CD4-positive, alpha-beta memory T cell (primary cell): Measurements from ENCODE around the gene ARID1B. TPM values are rescaled to one million over a fixed set of nuclear protein-coding genes. Genes with fewer than 3 reads are reported as not detected.

Experiments used
- CTCF ChIA-PET: fragments of 350-600 bp; sonication (Branson Sonifier 250); formaldehyde crosslinking; loops from one replicate; lab custom pipeline; 2021; ENCODE audit warnings: inconsistent platforms; ENCODE audit not compliant: partially characterized antibody; lab: Charles Lee
- POLR2A ChIA-PET: fragments of 350-600 bp; sonication (Branson Sonifier 250); formaldehyde crosslinking; loops from one replicate; lab custom pipeline; 2021; ENCODE audit not compliant: partially characterized antibody; lab: Charles Lee
- DNase-seq, 5 donors: peaks; one replicate each; pipeline versions ENCODE4 v3.0.0 to v3.0.0-alpha.2; 2020 to 2022; ENCODE audit warnings: mixed read lengths in 1 of 5
- H3K27ac ChIP-seq: one replicate; pipeline ENCODE4 v1.7.0; 2013; ENCODE audit warnings: low read depth, low read length
- H3K27me3 ChIP-seq: 2 replicates; pipeline ENCODE4 v1.7.0; 2013; ENCODE audit warnings: mild to moderate bottlenecking, low read length, moderate library complexity; ENCODE audit not compliant: insufficient read depth
- H3K36me3 ChIP-seq: 2 replicates; pipeline ENCODE4 v1.7.0; 2013; ENCODE audit warnings: mild to moderate bottlenecking, low read length, moderate library complexity; ENCODE audit not compliant: insufficient read depth
- H3K4me1 ChIP-seq: 2 replicates; pipeline ENCODE4 v1.7.0; 2013; ENCODE audit warnings: mild to moderate bottlenecking, low read length, moderate library complexity; ENCODE audit not compliant: insufficient read depth
- H3K4me3 ChIP-seq, 2 donors: one replicate each; pipeline ENCODE4 v1.7.0; 2013; ENCODE audit warnings: low read length in 2 of 2, mild to moderate bottlenecking in 1 of 2
- H3K9me3 ChIP-seq, 2 donors: one replicate each; pipeline ENCODE4 v1.7.0; 2013; ENCODE audit warnings: low read length in 2 of 2, control low read depth in 1 of 2; ENCODE audit not compliant: control insufficient read depth in 1 of 2
- H3K27ac Mint-ChIP-seq, 7 donors: one replicate each; pipeline ENCODE4 v1.8.0; 2020 to 2021; ENCODE audit warnings: mixed read lengths in 7 of 7, mild to moderate bottlenecking in 6 of 7, inconsistent platforms in 3 of 7, moderate library complexity in 3 of 7
- H3K27me3 Mint-ChIP-seq, 2 donors: one replicate each; pipeline ENCODE4 v1.8.0; 2020 to 2021; ENCODE audit warnings: mixed read lengths in 2 of 2
- H3K36me3 Mint-ChIP-seq, 2 donors: one replicate each; pipeline ENCODE4 v1.8.0; 2020 to 2021; ENCODE audit warnings: mixed read lengths in 2 of 2, inconsistent platforms in 1 of 2, mild to moderate bottlenecking in 1 of 2
- H3K4me1 Mint-ChIP-seq, 4 donors: one replicate each; pipeline ENCODE4 v1.8.0; 2020 to 2021; ENCODE audit warnings: mixed read lengths in 4 of 4, mild to moderate bottlenecking in 1 of 4
- H3K4me3 Mint-ChIP-seq, 8 donors: one replicate each; pipeline ENCODE4 v1.8.0; 2020 to 2021; ENCODE audit warnings: mixed read lengths in 8 of 8, mild to moderate bottlenecking in 7 of 8, moderate library complexity in 6 of 8, inconsistent platforms in 3 of 8
- H3K9me3 Mint-ChIP-seq, 8 donors: one replicate each; pipeline ENCODE4 v1.8.0; 2020 to 2021; ENCODE audit warnings: mixed read lengths in 8 of 8, mild to moderate bottlenecking in 5 of 8, inconsistent platforms in 3 of 8, moderate library complexity in 1 of 8
- intact Hi-C: fragments of 100-400 bp; cut with micrococcal nuclease; formaldehyde crosslinking; loops from one replicate; pipeline ENCODE4 v1.15.1; 2023
- polyA plus RNA-seq, 2 donors: library from polyadenylated mRNA; unstranded; fragments of 300-500 nt; fragmentation: Illumina TruSeq; gene quantifications; one replicate each; pipeline ENCODE4 v1.2.3, GENCODE V29; 2021
- total RNA-seq, 2 experiments: library from RNA; stranded (reverse); gene quantifications; one replicate each; pipeline ENCODE4 v1.2.3, GENCODE V29; 2021

The ARID1B gene
- total RNA-seq (100 to 1,000 TPM; 118 to 131 TPM), polyA plus RNA-seq (10 to 100 TPM in 1 of 2 donors, 1 to 10 TPM in 1; 5.4 to 26.5 TPM)

DNA sequence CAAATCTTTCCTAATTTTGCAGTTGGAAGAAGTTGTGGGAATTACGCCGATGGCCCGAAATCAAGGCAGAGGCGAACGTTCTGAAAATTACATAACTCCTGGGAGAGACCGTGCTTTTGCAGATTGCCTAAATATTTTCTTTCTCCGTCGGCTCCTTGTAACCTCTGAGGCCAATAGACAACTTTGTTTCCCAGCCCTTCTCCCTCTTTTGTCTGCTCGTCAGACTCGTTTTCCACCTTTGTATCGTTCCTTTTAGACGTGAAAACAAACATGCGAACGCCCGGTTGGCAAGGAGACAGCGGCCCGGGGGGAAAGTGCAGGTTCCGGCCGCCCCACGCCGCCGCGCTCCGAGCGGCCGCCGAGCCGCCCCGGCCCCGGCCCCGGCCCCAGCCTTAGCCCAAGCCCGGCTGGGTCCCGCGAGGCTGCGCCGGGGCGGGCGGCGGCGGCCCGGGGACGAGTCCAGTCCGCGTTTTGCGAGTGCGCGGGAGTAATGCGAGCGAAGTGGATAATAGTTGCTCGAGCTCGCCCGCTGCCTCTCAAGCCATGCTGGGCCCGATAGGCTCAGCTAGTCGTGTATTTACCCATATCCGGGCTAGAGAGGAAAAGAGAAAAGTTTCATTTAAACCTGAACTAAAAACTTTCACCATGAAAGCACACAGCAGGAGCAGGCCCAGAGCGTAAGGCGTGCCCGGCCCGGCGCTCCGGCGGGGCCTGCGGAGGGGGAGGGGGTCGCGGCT lies at the start of gene ARID1B:
Gene ARID1B, plus strand, starts transcription at position 539 of the 737 bp plus-strand sequence. CDS start 303 bp downstream, outside the sequence.
- H3K9me3 Mint-ChIP-seq = peaks cover 0 to 3% (median 0%) of the 10 kb centered on the region in 8 donors
- Histone ChIP-seq H3K27me3 (no peaks in the 10 kb centered on the region), H3K4me1 (peaks cover 21% of the 10 kb centered on the region), H3K4me3 (peak within 1 kb of the TSS; percentile 54 to 72), H3K9me3 (no peaks in the 10 kb centered on the region), H3K27ac (peak within 1 kb of the TSS; percentile 84), H3K36me3 (no peaks in the 10 kb centered on the region)
- intact Hi-C loops = loop anchor here (1.0 to 2.0 kb wide), 6 partner anchors 14 to 380 kb away; no protein-coding TSS in a partner anchor
- POLR2A ChIA-PET = interaction anchor here (1.0 to 5.9 kb wide), 14 partner anchors 8 to 1463 kb away, joined by 3 to 93 read pairs (median 6); partner anchors contain the start of gene TFB1M
- peaks cover 19 to 44% (median 30%) of the 10 kb centered on the region in 4 donors for H3K4me1 Mint-ChIP-seq
- peak within 1 kb of the TSS; percentile 92 to 99 (median 96) for H3K4me3 Mint-ChIP-seq
- DNase-seq = peak; percentile 84 to 87 (median 86)
- H3K27ac Mint-ChIP-seq = peak within 1 kb of the TSS; percentile 97 to 99 (median 99)
- H3K36me3 Mint-ChIP-seq = peaks cover 0 to 17% of the 10 kb centered on the region in 2 donors
- H3K27me3 Mint-ChIP-seq = no peaks in the 10 kb centered on the region
- CTCF ChIA-PET = interaction anchor here (0.7 to 2.2 kb wide), 6 partner anchors 8 to 92 kb away, joined by 3 to 14 read pairs (median 4); no protein-coding TSS in a partner anchor

GRCh38 chr6:156727715-156728385 lies 49.3 kb upstream of the ARID1B start:
- H3K4me3 Mint-ChIP-seq = no peak overlapping the region
- ChIA-PET CTCF (no interaction called here), POLR2A (no interaction called here)
- DNase-seq = no peak
- intact Hi-C loops = no loop called here
- no peak overlapping the region for H3K27ac ChIP-seq
- no peaks in the 10 kb centered on the region for H3K9me3 ChIP-seq
- no peak overlapping the region for H3K4me3 ChIP-seq
- no peaks in the 10 kb centered on the region for H3K4me1 ChIP-seq
- H3K36me3 ChIP-seq = no peaks in the 10 kb centered on the region
- no peaks in the 10 kb centered on the region for H3K27me3 ChIP-seq
- peaks cover 0 to 3% (median under 1%) of the 10 kb centered on the region in 4 donors for H3K4me1 Mint-ChIP-seq
- H3K9me3 Mint-ChIP-seq = no peaks in the 10 kb centered on the region
- no peaks in the 10 kb centered on the region for H3K36me3 Mint-ChIP-seq
- H3K27me3 Mint-ChIP-seq = no peaks in the 10 kb centered on the region
- no peak overlapping the region for H3K27ac Mint-ChIP-seq

GRCh38 chr6:156729248-156729647 lies 47.9 kb upstream of the ARID1B start:
- Mint-ChIP-seq H3K4me1 (no peaks in the 10 kb centered on the region), H3K9me3 (no peaks in the 10 kb centered on the region), H3K36me3 (no peaks in the 10 kb centered on the region), H3K4me3 (no peak overlapping the region), H3K27ac (no peak overlapping the region), H3K27me3 (no peaks in the 10 kb centered on the region)
- no peak overlapping the region for H3K4me3 ChIP-seq
- CTCF ChIA-PET = no interaction called here
- intact Hi-C loops = no loop called here
- POLR2A ChIA-PET = no interaction called here
- no peaks in the 10 kb centered on the region for H3K27me3 ChIP-seq
- DNase-seq = no peak
- no peaks in the 10 kb centered on the region for H3K36me3 ChIP-seq
- no peak overlapping the region for H3K27ac ChIP-seq
- no peaks in the 10 kb centered on the region for H3K9me3 ChIP-seq
- H3K4me1 ChIP-seq = no peaks in the 10 kb centered on the region

DNA sequence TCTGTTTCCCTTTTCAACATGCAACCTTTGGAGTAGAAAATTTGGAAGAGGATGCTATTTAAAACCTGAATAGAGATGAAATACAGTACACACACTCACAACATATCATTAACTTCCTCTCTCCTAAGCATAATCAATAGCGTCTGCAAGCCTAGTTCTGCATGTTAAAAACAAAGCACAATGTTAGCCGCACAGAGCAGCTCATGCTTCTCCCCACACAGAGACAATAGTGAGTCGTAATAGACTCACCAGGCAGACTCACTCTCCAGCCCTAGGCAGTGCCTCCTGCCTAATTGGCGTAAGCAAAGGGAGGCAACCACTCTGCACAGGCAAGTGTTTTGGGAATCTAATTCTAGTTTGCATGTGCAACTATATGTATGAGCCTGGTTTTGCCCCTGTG lies 45.8 kb upstream of the ARID1B start:
- Histone ChIP-seq H3K27me3 (no peaks in the 10 kb centered on the region), H3K36me3 (no peaks in the 10 kb centered on the region), H3K9me3 (no peaks in the 10 kb centered on the region), H3K27ac (no peak overlapping the region), H3K4me3 (no peak overlapping the region), H3K4me1 (no peaks in the 10 kb centered on the region)
- intact Hi-C loops = no loop called here
- H3K36me3 Mint-ChIP-seq = no peaks in the 10 kb centered on the region
- no peak overlapping the region for H3K4me3 Mint-ChIP-seq
- no peaks in the 10 kb centered on the region for H3K9me3 Mint-ChIP-seq
- H3K4me1 Mint-ChIP-seq = no peaks in the 10 kb centered on the region
- ChIA-PET CTCF (interaction anchor here (1.3 kb wide), 1 partner anchor 11 kb away, joined by 3 read pairs; no protein-coding TSS in a partner anchor), POLR2A (no interaction called here)
- no peak overlapping the region for H3K27ac Mint-ChIP-seq
- DNase-seq = no peak
- no peaks in the 10 kb centered on the region for H3K27me3 Mint-ChIP-seq

GRCh38 chr6:156735751-156736150 lies 41.4 kb upstream of the ARID1B start:
- Mint-ChIP-seq H3K4me1 (no peaks in the 10 kb centered on the region), H3K36me3 (peaks cover 3 to 4% of the 10 kb centered on the region in 2 donors), H3K4me3 (no peak overlapping the region), H3K27me3 (no peaks in the 10 kb centered on the region), H3K27ac (no peak overlapping the region), H3K9me3 (peaks cover 0 to 11% (median 11%) of the 10 kb centered on the region in 8 donors)
- DNase-seq = no peak
- Histone ChIP-seq H3K27ac (no peak overlapping the region), H3K4me1 (no peaks in the 10 kb centered on the region), H3K36me3 (no peaks in the 10 kb centered on the region), H3K27me3 (no peaks in the 10 kb centered on the region), H3K4me3 (no peak overlapping the region), H3K9me3 (no peaks in the 10 kb centered on the region)
- ChIA-PET CTCF (no interaction called here), POLR2A (no interaction called here)
- intact Hi-C loops = no loop called here

GRCh38 chr6:156740604-156741003 lies 36.6 kb upstream of the ARID1B start:
- H3K36me3 ChIP-seq = no peaks in the 10 kb centered on the region
- DNase-seq = no peak
- Mint-ChIP-seq H3K9me3 (peaks cover 0 to 19% (median 17%) of the 10 kb centered on the region in 8 donors), H3K4me3 (no peak overlapping the region), H3K4me1 (no peaks in the 10 kb centered on the region), H3K27me3 (peaks cover 2% of the 10 kb centered on the region in 2 donors), H3K27ac (no peak overlapping the region), H3K36me3 (peaks cover 3 to 4% of the 10 kb centered on the region in 2 donors)
- H3K27ac ChIP-seq = no peak overlapping the region
- CTCF ChIA-PET = no interaction called here
- no peaks in the 10 kb centered on the region for H3K4me1 ChIP-seq
- no peak overlapping the region for H3K4me3 ChIP-seq
- POLR2A ChIA-PET = no interaction called here
- no peaks in the 10 kb centered on the region for H3K27me3 ChIP-seq
- intact Hi-C loops = no loop called here
- H3K9me3 ChIP-seq = no peaks in the 10 kb centered on the region
